ENCODE results near the gene CDC42EP1.

DNA sequence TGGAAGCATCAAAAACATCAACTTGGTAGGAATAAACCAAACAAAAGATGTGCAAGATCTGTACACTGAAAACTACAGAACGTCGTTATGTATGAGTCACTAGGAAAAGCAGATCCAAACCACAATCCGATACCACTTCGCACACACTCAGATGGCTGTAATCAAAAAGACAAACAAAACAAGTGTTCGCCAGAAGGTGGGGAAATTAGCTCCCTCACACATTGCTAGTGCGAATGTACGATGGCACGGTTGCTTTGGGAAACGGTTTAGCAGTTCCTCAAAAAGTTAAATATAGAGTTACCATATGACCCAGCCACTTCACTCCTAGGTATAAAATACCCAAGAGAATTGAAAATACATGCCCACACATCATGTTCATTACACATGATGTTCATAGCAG lies 26.3 kb upstream of the CDC42EP1 start:
- TF ChIP-seq, protein P1, sequence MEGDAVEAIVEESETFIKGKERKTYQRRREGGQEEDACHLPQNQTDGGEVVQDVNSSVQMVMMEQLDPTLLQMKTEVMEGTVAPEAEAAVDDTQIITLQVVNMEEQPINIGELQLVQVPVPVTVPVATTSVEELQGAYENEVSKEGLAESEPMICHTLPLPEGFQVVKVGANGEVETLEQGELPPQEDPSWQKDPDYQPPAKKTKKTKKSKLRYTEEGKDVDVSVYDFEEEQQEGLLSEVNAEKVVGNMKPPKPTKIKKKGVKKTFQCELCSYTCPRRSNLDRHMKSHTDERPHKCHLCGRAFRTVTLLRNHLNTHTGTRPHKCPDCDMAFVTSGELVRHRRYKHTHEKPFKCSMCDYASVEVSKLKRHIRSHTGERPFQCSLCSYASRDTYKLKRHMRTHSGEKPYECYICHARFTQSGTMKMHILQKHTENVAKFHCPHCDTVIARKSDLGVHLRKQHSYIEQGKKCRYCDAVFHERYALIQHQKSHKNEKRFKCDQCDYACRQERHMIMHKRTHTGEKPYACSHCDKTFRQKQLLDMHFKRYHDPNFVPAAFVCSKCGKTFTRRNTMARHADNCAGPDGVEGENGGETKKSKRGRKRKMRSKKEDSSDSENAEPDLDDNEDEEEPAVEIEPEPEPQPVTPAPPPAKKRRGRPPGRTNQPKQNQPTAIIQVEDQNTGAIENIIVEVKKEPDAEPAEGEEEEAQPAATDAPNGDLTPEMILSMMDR (IDR thresholded peaks at IDR 0.05): no peak
- no peak for TF ChIP-seq POLR2A (IDR thresholded peaks at IDR 0.05)
- no peak for TF ChIP-seq POLR2AphosphoS5 (IDR thresholded peaks at IDR 0.05; ENCODE audit: insufficient read depth in 1 of 2, low read depth in 1 of 2)

All from vagina (tissue), 2 donors.